PC-9 (cell line): ENCODE data around the gene ILKAP.

ENCODE experiments used
- CTCF ChIP-seq: fragments of 200-600 bp; sonication (generic); conservative IDR thresholded peaks from 2 replicates; pipeline ENCODE4 v1.6.1; 2017; ENCODE audit warnings: mixed run types, antibody characterized with exemption, mild to moderate bottlenecking, moderate library complexity
- EZH2 ChIP-seq: fragments of 200-600 bp; sonication (generic); IDR thresholded peaks from 2 replicates; pipeline ENCODE4 v1.8.0; 2017; ENCODE audit warnings: antibody characterized with exemption, low read depth

GRCh38 chr2:238124488-238125126 lies 78.9 kb downstream of the ILKAP start:
- TF ChIP-seq CTCF (no peak), EZH2 (no peak)
